ENCODE results near the gene SLC22A31.

DNA sequence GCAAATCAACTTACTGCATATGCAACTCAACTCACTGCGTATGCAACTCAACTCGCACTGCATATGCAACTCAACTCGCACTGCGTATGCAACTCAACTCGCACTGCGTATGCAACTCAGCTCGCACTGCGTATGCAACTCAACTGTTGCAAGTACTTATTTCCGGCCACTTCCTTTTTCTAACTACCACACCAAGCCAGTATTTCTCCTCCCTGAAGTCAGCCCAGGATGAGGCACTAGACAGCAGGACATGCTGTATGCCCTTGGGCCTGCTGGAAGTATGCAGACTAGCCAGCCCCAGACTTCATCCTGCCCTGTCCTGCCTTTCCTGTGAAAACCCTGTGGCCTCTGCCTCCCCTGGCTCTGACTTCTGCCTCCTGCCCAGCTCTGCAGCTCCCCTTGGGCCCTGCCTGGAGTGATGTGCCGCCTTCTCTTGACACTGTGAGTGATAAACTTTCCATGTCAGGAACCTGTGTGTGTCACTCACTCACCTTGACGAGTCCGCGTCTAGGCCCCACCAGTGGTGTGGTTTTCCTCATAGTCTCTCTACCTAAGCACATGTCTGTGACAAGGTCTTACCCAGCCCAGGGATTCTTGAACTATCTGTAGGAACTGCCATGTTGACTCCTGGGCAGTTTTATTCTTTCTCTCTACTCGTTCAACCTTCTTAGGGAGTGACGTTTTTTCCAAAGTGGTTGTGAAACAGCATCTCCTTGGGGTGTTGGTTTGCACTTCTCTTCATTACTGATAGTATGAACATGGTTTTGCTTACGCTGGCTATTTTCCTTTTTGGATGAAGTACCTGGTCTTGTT lies 33.5 kb upstream of the SLC22A31 start:
- TF ChIP-seq EZH2 (IDR thresholded peaks at IDR 0.05; ENCODE audit: insufficient read depth, poor library complexity, severe bottlenecking) = no peak
- no peak for TF ChIP-seq EZH2phosphoT487 (IDR thresholded peaks at IDR 0.05; ENCODE audit: insufficient read depth, low read depth)

Data from GM23248 (cell line).